ENCODE results near the gene CLDN15. TPM values are rescaled to one million over a fixed set of nuclear protein-coding genes. Genes with fewer than 3 reads are reported as not detected.
"Not testable (repeated sequence)": the region's sequence is repeated elsewhere in the genome, so short reads cannot be mapped to it uniquely, and the experiment has no call there.

Gene CLDN15
- total RNA-seq, 5 donors from 2014 or later (not counting 1 experiment from before 2014, with no cell fraction given) = 23.1 to 47.7 (median 44.8) TPM

GRCh38 chr7:101202603-101202918 lies 35.0 kb downstream of the CLDN15 start:
- Histone ChIP-seq H3K4me1 (ENCODE audit: control insufficient read depth in 1 of 2, extremely low read depth in 1 of 2, insufficient read depth in 2 of 2, low read length in 2 of 2) (peaks cover 0 to 30% of the 10 kb centered on the region in 2 experiments), H3K27me3 (replicated peaks in 1 of 2; ENCODE audit: control insufficient read depth in 2 of 2, extremely low read depth in 1 of 2, insufficient read depth in 2 of 2, low read length in 1 of 2) (peaks cover 2 to 59% of the 10 kb centered on the region in 2 experiments), H3K4me3 (ENCODE audit: control insufficient read depth in 1 of 2, extremely low read depth in 1 of 2, low read length in 1 of 2) (no peak overlapping the region), H3K27ac (ENCODE audit: low read length) (no peak overlapping the region), H3K9me3 (no peaks in the 10 kb centered on the region), H3K36me3 (ENCODE audit: control insufficient read depth in 2 of 2, extremely low read depth in 1 of 2, insufficient read depth in 1 of 2, low read length in 1 of 2) (peaks cover 0 to 7% of the 10 kb centered on the region in 2 donors)
- peak overlapping the region in 2 of 3 donors; percentile 9 to 23 for H3K4me3 Mint-ChIP-seq
- ATAC-seq (replicated peaks in 1 of 4) (no peak), DNase-seq (no peak)
- ChIA-PET CTCF (interaction anchor here in 1 of 2 donors (0.6 kb wide), 1 partner anchor 1231 kb away, joined by 8 read pairs; the partner anchor contains the start of gene ORAI2), POLR2A (no interaction called here)
- peaks cover 21 to 33% of the 10 kb centered on the region in 2 donors for H3K27me3 Mint-ChIP-seq
- peaks cover 13 to 19% (median 16%) of the 10 kb centered on the region in 3 donors for H3K4me1 Mint-ChIP-seq
- H3K27ac Mint-ChIP-seq = peak overlapping the region in 1 of 2 donors; percentile 67
- WGBS (ENCODE audit: insufficient coverage) = 88% methylated on average over 4 of the region's 5 CpGs
- H3K36me3 Mint-ChIP-seq = peaks cover 11% of the 10 kb centered on the region
- no peaks in the 10 kb centered on the region for H3K9me3 Mint-ChIP-seq

GRCh38 chr7:101201695-101202602 lies 35.7 kb downstream of the CLDN15 start:
- peak overlapping the region in 2 of 3 donors; percentile 21 to 51 for H3K4me3 Mint-ChIP-seq
- no peak for DNase-seq

GRCh38 chr7:101200862-101201599 lies 36.6 kb downstream of the CLDN15 start, which contains the start of gene MOGAT3:
Gene MOGAT3, minus strand, starts transcription at chr7:101201036. Its CDS starts 182 bp downstream, at chr7:101200854.
- ChIA-PET CTCF (interaction anchor here in 1 of 2 donors (0.6 to 0.7 kb wide), 3 partner anchors 61 to 82 kb away, joined by 3 to 5 read pairs (median 4); no protein-coding TSS in a partner anchor), POLR2A (no interaction called here)
- Mint-ChIP-seq H3K4me1 (peaks cover 13 to 19% (median 16%) of the 10 kb centered on the region in 3 donors), H3K4me3 (peak within 1 kb of the TSS; percentile 21 to 51 (median 37)), H3K27ac (no peak within 1 kb of the TSS), H3K36me3 (peaks cover 4% of the 10 kb centered on the region), H3K27me3 (peaks cover 21 to 38% of the 10 kb centered on the region in 2 donors), H3K9me3 (no peaks in the 10 kb centered on the region)
- WGBS (ENCODE audit: insufficient coverage) = 24% methylated on average over 6 of the region's 21 CpGs
- Histone ChIP-seq H3K27ac (ENCODE audit: low read length) (no peak within 1 kb of the TSS), H3K36me3 (ENCODE audit: control insufficient read depth in 2 of 2, extremely low read depth in 1 of 2, insufficient read depth in 1 of 2, low read length in 1 of 2) (peaks cover 0 to 3% of the 10 kb centered on the region in 2 donors), H3K9me3 (no peaks in the 10 kb centered on the region), H3K4me3 (ENCODE audit: control insufficient read depth in 1 of 2, extremely low read depth in 1 of 2, low read length in 1 of 2) (no peak within 1 kb of the TSS), H3K4me1 (ENCODE audit: control insufficient read depth in 1 of 2, extremely low read depth in 1 of 2, insufficient read depth in 2 of 2, low read length in 2 of 2) (peaks cover 0 to 30% of the 10 kb centered on the region in 2 experiments), H3K27me3 (replicated peaks in 1 of 2; ENCODE audit: control insufficient read depth in 2 of 2, extremely low read depth in 1 of 2, insufficient read depth in 2 of 2, low read length in 1 of 2) (peaks cover 2 to 71% of the 10 kb centered on the region in 2 experiments)
- ATAC-seq (replicated peaks in 1 of 4) (peak in 2 of 4 experiments; percentile 22 to 52), DNase-seq (no peak)

More at GRCh38 chr7:101201695-101202602, 35.7 kb downstream of the CLDN15 start:
- ATAC-seq (replicated peaks in 1 of 4) = peak in 2 of 4 experiments; percentile 37 to 45
- CTCF ChIA-PET = interaction anchor here (0.6 to 0.7 kb wide), 2 partner anchors 10 to 60 kb away, joined by 3 to 4 read pairs; no protein-coding TSS in a partner anchor
- no peak overlapping the region for H3K27ac ChIP-seq (ENCODE audit: low read length)
- H3K4me1 ChIP-seq (ENCODE audit: control insufficient read depth in 1 of 2, extremely low read depth in 1 of 2, insufficient read depth in 2 of 2, low read length in 2 of 2) = peaks cover 0 to 30% of the 10 kb centered on the region in 2 experiments
- peaks cover 21 to 33% of the 10 kb centered on the region in 2 donors for H3K27me3 Mint-ChIP-seq
- peaks cover 11% of the 10 kb centered on the region for H3K36me3 Mint-ChIP-seq
- H3K9me3 ChIP-seq = no peaks in the 10 kb centered on the region
- H3K27ac Mint-ChIP-seq = no peak overlapping the region
- H3K36me3 ChIP-seq (ENCODE audit: control insufficient read depth in 2 of 2, extremely low read depth in 1 of 2, insufficient read depth in 1 of 2, low read length in 1 of 2) = peaks cover 0 to 7% of the 10 kb centered on the region in 2 donors
- H3K27me3 ChIP-seq (replicated peaks in 1 of 2; ENCODE audit: control insufficient read depth in 2 of 2, extremely low read depth in 1 of 2, insufficient read depth in 2 of 2, low read length in 1 of 2) = peaks cover 2 to 65% of the 10 kb centered on the region in 2 experiments
- POLR2A ChIA-PET = interaction anchor here in 1 of 2 donors (0.6 kb wide), 1 partner anchor 30 kb away, joined by 4 read pairs; no protein-coding TSS in a partner anchor
- H3K4me3 ChIP-seq (ENCODE audit: control insufficient read depth in 1 of 2, extremely low read depth in 1 of 2, low read length in 1 of 2) = no peak overlapping the region
- no peaks in the 10 kb centered on the region for H3K9me3 Mint-ChIP-seq
- H3K4me1 Mint-ChIP-seq = peaks cover 13 to 19% (median 16%) of the 10 kb centered on the region in 3 donors
- 20% methylated on average over 74 of the region's 75 CpGs for WGBS (ENCODE audit: insufficient coverage)

DNA sequence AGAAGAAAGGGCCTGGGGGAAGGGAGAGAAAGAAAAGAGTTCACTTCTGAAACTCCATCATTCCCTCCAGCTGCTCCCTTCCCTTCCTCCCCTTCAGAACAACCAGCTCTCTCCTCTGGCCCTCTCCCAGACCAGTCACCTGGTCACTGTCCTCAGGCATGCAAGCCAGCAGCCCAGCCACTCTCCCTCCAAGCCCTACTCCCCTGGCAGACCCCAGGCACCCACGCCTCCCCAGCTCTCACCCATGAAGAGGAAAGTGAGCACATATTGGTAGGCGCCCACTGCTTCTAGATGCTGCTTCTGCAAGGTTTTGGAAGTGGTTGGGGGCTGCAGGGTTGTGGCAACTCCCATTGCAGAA lies 37.1 kb downstream of the CLDN15 start:
- no peak overlapping the region for H3K27ac ChIP-seq (ENCODE audit: low read length)
- WGBS (ENCODE audit: insufficient coverage) = no CpG with 5 or more reads among the region's 2 CpGs
- ATAC-seq (replicated peaks in 1 of 4) = no peak
- POLR2A ChIA-PET = no interaction called here
- Mint-ChIP-seq H3K36me3 (no peaks in the 10 kb centered on the region), H3K4me1 (peaks cover 13 to 19% (median 16%) of the 10 kb centered on the region in 3 donors), H3K9me3 (no peaks in the 10 kb centered on the region), H3K27ac (no peak overlapping the region), H3K4me3 (no peak overlapping the region), H3K27me3 (peaks cover 21 to 38% of the 10 kb centered on the region in 2 donors)
- H3K36me3 ChIP-seq (ENCODE audit: control insufficient read depth in 2 of 2, extremely low read depth in 1 of 2, insufficient read depth in 1 of 2, low read length in 1 of 2) = no peaks in the 10 kb centered on the region
- DNase-seq = no peak
- H3K4me1 ChIP-seq (ENCODE audit: control insufficient read depth in 1 of 2, extremely low read depth in 1 of 2, insufficient read depth in 2 of 2, low read length in 2 of 2) = peaks cover 0 to 30% of the 10 kb centered on the region in 2 experiments
- no peak overlapping the region for H3K4me3 ChIP-seq (ENCODE audit: control insufficient read depth in 1 of 2, extremely low read depth in 1 of 2, low read length in 1 of 2)
- H3K27me3 ChIP-seq (replicated peaks in 1 of 2; ENCODE audit: control insufficient read depth in 2 of 2, extremely low read depth in 1 of 2, insufficient read depth in 2 of 2, low read length in 1 of 2) = peaks cover 4 to 76% of the 10 kb centered on the region in 2 experiments
- CTCF ChIA-PET = interaction anchor here in 1 of 2 donors (0.6 to 0.7 kb wide), 3 partner anchors 10 to 92 kb away, joined by 3 to 4 read pairs (median 3); no protein-coding TSS in a partner anchor
- H3K9me3 ChIP-seq = no peaks in the 10 kb centered on the region

DNA sequence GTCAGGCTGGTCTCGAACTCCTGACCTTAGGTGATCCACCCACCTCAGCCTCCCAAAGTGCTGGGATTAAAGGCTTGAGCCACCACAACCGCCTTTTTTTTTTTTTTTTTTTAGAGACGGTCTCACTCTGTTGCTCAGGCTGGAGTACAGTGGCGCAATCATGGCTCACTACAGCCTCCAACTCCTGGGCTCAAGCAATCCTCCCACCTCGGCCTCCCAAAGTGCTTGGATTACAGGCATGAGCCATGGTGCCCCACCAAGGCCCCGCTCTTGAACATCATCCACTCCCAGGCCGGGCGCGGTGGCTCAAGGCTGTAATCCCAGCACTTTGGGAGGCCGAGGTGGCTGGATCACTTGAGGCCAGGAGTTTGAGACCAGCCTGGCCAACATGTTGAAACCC lies 38.1 kb downstream of the CLDN15 start:
- H3K9me3 Mint-ChIP-seq; DNase-seq; H3K4me3 Mint-ChIP-seq; H3K36me3 Mint-ChIP-seq; H3K27ac ChIP-seq (ENCODE audit: low read length); H3K4me3 ChIP-seq (ENCODE audit: control insufficient read depth in 1 of 2, extremely low read depth in 1 of 2, low read length in 1 of 2); H3K27ac Mint-ChIP-seq; ATAC-seq (replicated peaks in 1 of 4); H3K36me3 ChIP-seq (ENCODE audit: control insufficient read depth in 2 of 2, extremely low read depth in 1 of 2, insufficient read depth in 1 of 2, low read length in 1 of 2); H3K9me3 ChIP-seq: not testable (repeated sequence)
- Histone ChIP-seq H3K27me3 (replicated peaks in 1 of 2; ENCODE audit: control insufficient read depth in 2 of 2, extremely low read depth in 1 of 2, insufficient read depth in 2 of 2, low read length in 1 of 2) (peaks cover 4 to 80% of the 10 kb centered on the region in 2 experiments), H3K4me1 (ENCODE audit: control insufficient read depth in 1 of 2, extremely low read depth in 1 of 2, insufficient read depth in 2 of 2, low read length in 2 of 2) (peaks cover 0 to 26% of the 10 kb centered on the region in 2 experiments)
- 95% methylated on average over 8 of the region's 10 CpGs for WGBS (ENCODE audit: insufficient coverage)
- Mint-ChIP-seq H3K4me1 (peaks cover 13 to 19% (median 16%) of the 10 kb centered on the region in 3 donors), H3K27me3 (peaks cover 21 to 38% of the 10 kb centered on the region in 2 donors)
- ChIA-PET POLR2A (interaction anchor here in 1 of 2 donors (0.6 kb wide), 1 partner anchor 375 kb away, joined by 4 read pairs; no protein-coding TSS in a partner anchor), CTCF (interaction anchor here in 1 of 2 donors (0.7 kb wide), 1 partner anchor 15 kb away, joined by 4 read pairs; no protein-coding TSS in a partner anchor)

All from T-cell (primary cell).